Karpas-422 (cell line): Measurements from ENCODE around the gene TEX38. TPM values are rescaled to one million over a fixed set of nuclear protein-coding genes. Genes with fewer than 3 reads are reported as not detected.

ENCODE experiments used
- DNase-seq: peaks from one replicate; pipeline ENCODE4 v3.0.0-alpha.2; 2015
- H2AFZ ChIP-seq: fragments of 200-600 bp; sonication (generic); 2 replicates; pipeline ENCODE4 v1.6.1; 2014; ENCODE audit warnings: antibody characterized with exemption, low read length, mixed read lengths
- H3K27ac ChIP-seq: fragments of 200-600 bp; sonication (generic); 2 replicates; pipeline ENCODE4 v1.5.1; 2014; ENCODE audit warnings: mild to moderate bottlenecking, low read length, moderate library complexity
- H3K27me3 ChIP-seq: fragments of 200-600 bp; sonication (generic); 2 replicates; pipeline ENCODE4 v1.6.1; 2014; ENCODE audit warnings: low read length, mixed read lengths
- H3K36me3 ChIP-seq: fragments of 200-600 bp; sonication (generic); 2 replicates; pipeline ENCODE4 v1.6.1; 2014; ENCODE audit warnings: low read length, mixed read lengths; ENCODE audit not compliant: insufficient read depth
- H3K4me1 ChIP-seq: fragments of 200-600 bp; sonication (generic); 2 replicates; pipeline ENCODE4 v1.6.1; 2014; ENCODE audit warnings: mild to moderate bottlenecking, low read length, mixed read lengths
- H3K4me2 ChIP-seq: fragments of 200-600 bp; sonication (generic); 2 replicates; pipeline ENCODE4 v1.6.1; 2014; ENCODE audit warnings: low read length, low read depth, mild to moderate bottlenecking; ENCODE audit not compliant: poor library complexity, severe bottlenecking
- H3K4me3 ChIP-seq: fragments of 200-600 bp; sonication (generic); 2 replicates; pipeline ENCODE4 v1.5.1; 2014; ENCODE audit warnings: mild to moderate bottlenecking, antibody characterized with exemption, low read length, mixed read lengths
- H3K79me2 ChIP-seq: fragments of 200-600 bp; sonication (generic); 2 replicates; pipeline ENCODE4 v1.6.1; 2014; ENCODE audit warnings: mild to moderate bottlenecking, low read length, mixed read lengths
- H3K9ac ChIP-seq: fragments of 200-600 bp; sonication (generic); 2 replicates; pipeline ENCODE4 v1.6.0; 2014; ENCODE audit warnings: low read length
- H3K9me2 ChIP-seq: fragments of 200-600 bp; sonication (generic), shearing (Covaris generic); replicated peaks from 2 replicates; pipeline ENCODE4 v1.6.0; 2014; ENCODE audit warnings: mild to moderate bottlenecking, low read length, moderate library complexity; ENCODE audit not compliant: insufficient read depth
- H3K9me3 ChIP-seq: fragments of 300-700, 200-600 bp; sonication (generic); 2 replicates; pipeline ENCODE4 v1.6.1; 2014; ENCODE audit warnings: low read length, mixed read lengths
- H4K20me1 ChIP-seq: fragments of 200-600 bp; sonication (generic); 2 replicates; pipeline ENCODE4 v1.6.1; 2014; ENCODE audit warnings: mild to moderate bottlenecking, antibody characterized with exemption, low read length, low read depth; ENCODE audit not compliant: insufficient read depth
- total RNA-seq: library from RNA; depleted of rRNA; stranded (reverse); fragments of >200 nt; shearing (Covaris generic); gene quantifications from 2 replicates; pipeline ENCODE4 v1.2.3, GENCODE V29; 2014; ENCODE audit warnings: low replicate concordance

TEX38 gene
- total RNA-seq, 1 experiment from 2014 or later = 0.37 TPM

- H3K4me2 ChIP-seq = no peak overlapping the region
- H3K9me3 ChIP-seq = no peaks in the 10 kb centered on the region
Measured at GRCh38 chr1:46639547-46639946, 32.1 kb upstream of the TEX38 start.

GRCh38 chr1:46642115-46642680 lies 29.5 kb upstream of the TEX38 start:
- no peaks in the 10 kb centered on the region for H3K9me3 ChIP-seq
- no peak overlapping the region for H2AFZ ChIP-seq
- H3K36me3 ChIP-seq = no peaks in the 10 kb centered on the region; the same call in 1 of the 2 replicates
- H3K4me1 ChIP-seq = no peaks in the 10 kb centered on the region
- H4K20me1 ChIP-seq = no peaks in the 10 kb centered on the region
- H3K9me2 ChIP-seq = no peaks in the 10 kb centered on the region
- no peak overlapping the region for H3K4me2 ChIP-seq
- no peak for DNase-seq
- no peaks in the 10 kb centered on the region for H3K27me3 ChIP-seq
- no peak overlapping the region for H3K9ac ChIP-seq
- H3K27ac ChIP-seq = no peak overlapping the region
- H3K79me2 ChIP-seq = no peaks in the 10 kb centered on the region
- no peak overlapping the region for H3K4me3 ChIP-seq

More at GRCh38 chr1:46639547-46639946, 32.1 kb upstream of the TEX38 start:
- Histone ChIP-seq H3K27me3 (no peaks in the 10 kb centered on the region), H3K4me3 (no peak overlapping the region), H3K27ac (no peak overlapping the region), H3K36me3 (0 out of 2 replicates have a peak, but pooled peaks cover 6% of the 10 kb centered on the region), H2AFZ (no peak overlapping the region), H3K4me1 (no peaks in the 10 kb centered on the region), H3K9ac (no peak overlapping the region), H4K20me1 (no peaks in the 10 kb centered on the region), H3K79me2 (no peaks in the 10 kb centered on the region), H3K9me2 (no peaks in the 10 kb centered on the region)
- no peak for DNase-seq

GRCh38 chr1:46643368-46643775 lies 28.3 kb upstream of the TEX38 start:
- Histone ChIP-seq H3K4me2 (no peak overlapping the region), H3K4me1 (no peaks in the 10 kb centered on the region), H3K79me2 (no peaks in the 10 kb centered on the region)

GRCh38 chr1:46645815-46646214 lies 25.8 kb upstream of the TEX38 start:
- no peaks in the 10 kb centered on the region for H4K20me1 ChIP-seq
- no peak overlapping the region for H2AFZ ChIP-seq
- H3K4me3 ChIP-seq = no peak overlapping the region
- H3K9me2 ChIP-seq = no peaks in the 10 kb centered on the region
- H3K9me3 ChIP-seq = no peaks in the 10 kb centered on the region
- no peaks in the 10 kb centered on the region for H3K27me3 ChIP-seq
- DNase-seq = no peak
- no peaks in the 10 kb centered on the region for H3K4me1 ChIP-seq
- no peak overlapping the region for H3K27ac ChIP-seq
- no peaks in the 10 kb centered on the region for H3K79me2 ChIP-seq
- H3K36me3 ChIP-seq = peaks cover 16% of the 10 kb centered on the region
- no peak overlapping the region for H3K9ac ChIP-seq
- no peak overlapping the region for H3K4me2 ChIP-seq

More at GRCh38 chr1:46643368-46643775, 28.3 kb upstream of the TEX38 start:
- no peak for DNase-seq
- Histone ChIP-seq H4K20me1 (no peaks in the 10 kb centered on the region), H3K9me3 (no peaks in the 10 kb centered on the region), H3K27ac (no peak overlapping the region), H2AFZ (no peak overlapping the region), H3K36me3 (peaks cover 5% of the 10 kb centered on the region; the same call in 1 of the 2 replicates), H3K27me3 (no peaks in the 10 kb centered on the region), H3K9me2 (no peaks in the 10 kb centered on the region), H3K9ac (no peak overlapping the region), H3K4me3 (no peak overlapping the region)

GRCh38 chr1:46646331-46646730 lies 25.3 kb upstream of the TEX38 start:
- Histone ChIP-seq H3K36me3 (peaks cover 16% of the 10 kb centered on the region), H3K27me3 (no peaks in the 10 kb centered on the region), H3K79me2 (no peaks in the 10 kb centered on the region), H3K4me1 (no peaks in the 10 kb centered on the region), H4K20me1 (no peaks in the 10 kb centered on the region), H3K27ac (no peak overlapping the region), H3K4me3 (no peak overlapping the region), H3K9me2 (no peaks in the 10 kb centered on the region), H3K9ac (no peak overlapping the region), H3K4me2 (no peak overlapping the region), H2AFZ (no peak overlapping the region), H3K9me3 (no peaks in the 10 kb centered on the region)
- DNase-seq = no peak

GRCh38 chr1:46646844-46647243 lies 24.8 kb upstream of the TEX38 start:
- no peaks in the 10 kb centered on the region for H3K9me2 ChIP-seq
- H4K20me1 ChIP-seq = no peaks in the 10 kb centered on the region
- no peak overlapping the region for H3K27ac ChIP-seq
- no peaks in the 10 kb centered on the region for H3K27me3 ChIP-seq
- H3K9ac ChIP-seq = no peak overlapping the region
- H3K4me2 ChIP-seq = no peak overlapping the region
- no peak for DNase-seq
- no peaks in the 10 kb centered on the region for H3K9me3 ChIP-seq
- H3K4me1 ChIP-seq = no peaks in the 10 kb centered on the region
- H3K36me3 ChIP-seq = peaks cover 18% of the 10 kb centered on the region
- no peak overlapping the region for H3K4me3 ChIP-seq
- H3K79me2 ChIP-seq = no peaks in the 10 kb centered on the region
- H2AFZ ChIP-seq = no peak overlapping the region

- no peak overlapping the region for H2AFZ ChIP-seq
- H3K27me3 ChIP-seq = no peaks in the 10 kb centered on the region
- H3K79me2 ChIP-seq = no peaks in the 10 kb centered on the region
- no peak overlapping the region for H3K4me3 ChIP-seq
- H3K4me2 ChIP-seq = no peak overlapping the region
- no peak for DNase-seq
- H4K20me1 ChIP-seq = no peaks in the 10 kb centered on the region
- H3K27ac ChIP-seq = no peak overlapping the region
- H3K9me2 ChIP-seq = no peaks in the 10 kb centered on the region
- H3K9me3 ChIP-seq = no peaks in the 10 kb centered on the region
- peaks cover 26% of the 10 kb centered on the region for H3K36me3 ChIP-seq
- H3K9ac ChIP-seq = no peak overlapping the region
- no peaks in the 10 kb centered on the region for H3K4me1 ChIP-seq
Measured at GRCh38 chr1:46647611-46648010, 24.0 kb upstream of the TEX38 start.

GRCh38 chr1:46649764-46650163 lies 21.9 kb upstream of the TEX38 start:
- no peaks in the 10 kb centered on the region for H3K79me2 ChIP-seq
- no peak overlapping the region for H3K4me3 ChIP-seq
- no peak overlapping the region for H3K9ac ChIP-seq
- H3K4me2 ChIP-seq = no peak overlapping the region
- no peak for DNase-seq
- H3K27ac ChIP-seq = no peak overlapping the region
- H3K9me3 ChIP-seq = no peaks in the 10 kb centered on the region
- no peak overlapping the region for H2AFZ ChIP-seq
- peaks cover 38% of the 10 kb centered on the region for H3K36me3 ChIP-seq
- no peaks in the 10 kb centered on the region for H3K27me3 ChIP-seq
- H4K20me1 ChIP-seq = no peaks in the 10 kb centered on the region
- no peaks in the 10 kb centered on the region for H3K4me1 ChIP-seq
- H3K9me2 ChIP-seq = no peaks in the 10 kb centered on the region
